GM19351 (cell line): ENCODE results near the gene ORAI2.
"Not testable (repeated sequence)": the region's sequence is repeated elsewhere in the genome, so short reads cannot be mapped to it uniquely, and the experiment has no call there.

Experiments used
- ATAC-seq: cut with Tn5 transposase; IDR thresholded peaks from one replicate; pipeline ENCODE4 v1.9.1; 2021; ENCODE audit warnings: mild to moderate bottlenecking, moderate library complexity; ENCODE audit not compliant: unreplicated experiment

The ORAI2 gene

GRCh38 chr7:102433219-102434038 lies at the start of gene ORAI2:
ORAI2 (plus strand) TSS chr7:102433575; CDS start chr7:102438957, 5,382 bp downstream.
- peak; percentile 55 for ATAC-seq

DNA sequence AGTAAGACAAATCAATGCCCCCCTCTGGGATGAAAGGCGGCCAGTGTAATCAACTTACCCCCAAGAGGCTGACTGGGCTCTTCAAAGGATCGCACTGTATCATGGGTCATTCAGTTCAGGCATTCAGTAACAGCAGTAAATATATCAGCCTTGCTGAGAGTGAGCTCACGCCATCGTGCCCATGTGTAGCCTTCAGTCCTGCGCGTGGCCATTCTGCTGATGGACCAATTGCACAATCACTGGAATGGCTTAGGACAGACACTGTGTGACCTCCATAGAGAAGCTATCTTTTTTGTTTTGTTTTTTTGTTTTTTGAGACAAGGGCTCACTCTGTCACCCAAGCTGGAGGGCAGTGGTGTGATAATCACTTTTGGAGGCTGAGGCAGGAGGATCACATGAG lies 46.3 kb upstream of the ORAI2 start:
- no peak for ATAC-seq

GRCh38 chr7:102389810-102390209 lies 43.6 kb upstream of the ORAI2 start:
- peak; percentile 66 for ATAC-seq

- no peak for ATAC-seq
These were observed 42.5 kb upstream of the ORAI2 start for GRCh38 chr7:102390697-102391484.

GRCh38 chr7:102392330-102392729 lies 41.0 kb upstream of the ORAI2 start:
- ATAC-seq, result no peak

GRCh38 chr7:102393467-102393866 lies 39.9 kb upstream of the ORAI2 start:
- ATAC-seq, result no peak

- ATAC-seq, result no peak
These were observed 37.8 kb upstream of the ORAI2 start for GRCh38 chr7:102395592-102395872.

DNA sequence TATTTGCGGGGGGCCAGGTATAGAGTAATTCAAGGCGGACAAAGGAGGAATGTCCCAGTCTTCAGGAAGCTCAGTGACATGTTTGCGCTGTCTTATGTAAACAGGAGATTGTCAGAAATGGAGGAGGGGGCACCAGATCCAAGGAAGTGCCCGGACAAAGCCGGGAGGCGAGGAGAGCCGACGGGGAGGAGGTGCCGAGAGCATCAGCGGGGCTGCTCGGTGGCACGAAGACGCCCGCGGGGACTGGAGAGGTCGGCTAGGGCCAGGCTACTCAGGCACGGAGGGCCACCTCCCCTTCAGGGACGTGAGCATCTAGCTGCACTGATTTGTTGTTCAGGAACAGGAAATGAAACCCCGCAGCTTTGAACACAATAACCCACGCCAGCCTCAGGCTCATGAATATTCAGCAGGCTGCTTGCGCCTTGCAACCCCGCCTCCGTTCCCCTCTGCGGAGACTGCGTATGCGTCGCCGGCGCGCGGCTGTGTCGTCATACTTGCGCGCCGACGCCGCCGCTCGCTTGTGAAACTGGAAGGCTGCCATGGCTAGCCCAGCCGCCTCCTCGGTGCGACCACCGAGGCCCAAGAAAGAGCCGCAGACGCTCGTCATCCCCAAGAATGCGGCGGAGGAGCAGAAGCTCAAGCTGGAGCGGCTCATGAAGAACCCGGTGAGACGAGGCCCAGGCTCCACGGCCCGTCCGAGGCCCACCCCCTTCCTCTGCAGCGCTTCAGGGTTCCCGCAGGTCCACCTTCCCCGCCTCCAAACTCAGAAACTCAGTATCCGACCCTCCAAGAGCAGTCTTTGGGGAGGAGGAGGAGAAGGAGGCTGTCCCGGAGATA lies 37.3 kb upstream of the ORAI2 start, which contains the start of gene PRKRIP1:
Gene PRKRIP1, plus strand, starts transcription at position 491 of the 837 bp plus-strand sequence. Its CDS starts 49 bp downstream, at position 540.
- ATAC-seq, result peak; percentile 99

GRCh38 chr7:102396710-102397019 lies 36.7 kb upstream of the ORAI2 start:
- no peak for ATAC-seq

- no peak for ATAC-seq
These were observed 34.8 kb upstream of the ORAI2 start for GRCh38 chr7:102398543-102398942.

DNA sequence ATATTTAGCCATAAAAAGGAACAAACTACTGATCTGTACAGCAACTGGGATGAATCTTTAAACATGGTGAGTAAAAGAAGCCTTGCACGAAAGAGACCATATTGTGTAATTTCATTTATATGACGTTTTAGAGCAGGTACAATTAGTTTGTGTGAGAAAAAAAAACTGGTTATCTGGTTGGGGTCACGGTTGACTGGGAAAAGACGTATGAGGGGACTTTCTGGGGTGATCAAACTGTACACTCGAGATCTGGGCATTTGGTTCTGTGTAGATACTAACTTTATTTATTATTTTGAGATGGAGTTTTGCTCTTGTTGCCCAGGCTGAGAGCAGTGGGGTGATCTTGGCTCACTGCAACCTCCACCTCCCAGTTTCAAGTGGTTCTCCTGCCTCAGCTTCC lies 33.0 kb upstream of the ORAI2 start:
- no peak for ATAC-seq

DNA sequence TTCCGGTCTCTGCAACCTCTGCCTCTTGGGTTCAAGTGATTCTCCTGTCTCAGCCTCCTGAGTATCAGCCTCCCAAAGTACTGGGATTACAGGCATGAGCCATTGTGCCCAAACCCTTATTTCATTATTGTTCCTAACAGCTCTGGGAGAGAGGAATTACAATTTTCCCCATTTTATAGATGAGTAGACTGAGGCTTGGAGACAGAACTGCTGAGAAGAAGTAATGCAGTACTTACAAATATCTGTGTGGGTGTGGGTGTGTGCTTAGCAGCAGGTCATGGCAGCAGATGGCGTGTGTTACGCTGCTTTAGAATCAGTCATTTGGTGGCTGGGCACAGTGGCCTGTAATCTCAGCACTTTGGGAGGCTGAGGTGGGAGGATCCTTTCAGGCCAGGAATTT lies 29.8 kb upstream of the ORAI2 start:
- ATAC-seq, result no peak

DNA sequence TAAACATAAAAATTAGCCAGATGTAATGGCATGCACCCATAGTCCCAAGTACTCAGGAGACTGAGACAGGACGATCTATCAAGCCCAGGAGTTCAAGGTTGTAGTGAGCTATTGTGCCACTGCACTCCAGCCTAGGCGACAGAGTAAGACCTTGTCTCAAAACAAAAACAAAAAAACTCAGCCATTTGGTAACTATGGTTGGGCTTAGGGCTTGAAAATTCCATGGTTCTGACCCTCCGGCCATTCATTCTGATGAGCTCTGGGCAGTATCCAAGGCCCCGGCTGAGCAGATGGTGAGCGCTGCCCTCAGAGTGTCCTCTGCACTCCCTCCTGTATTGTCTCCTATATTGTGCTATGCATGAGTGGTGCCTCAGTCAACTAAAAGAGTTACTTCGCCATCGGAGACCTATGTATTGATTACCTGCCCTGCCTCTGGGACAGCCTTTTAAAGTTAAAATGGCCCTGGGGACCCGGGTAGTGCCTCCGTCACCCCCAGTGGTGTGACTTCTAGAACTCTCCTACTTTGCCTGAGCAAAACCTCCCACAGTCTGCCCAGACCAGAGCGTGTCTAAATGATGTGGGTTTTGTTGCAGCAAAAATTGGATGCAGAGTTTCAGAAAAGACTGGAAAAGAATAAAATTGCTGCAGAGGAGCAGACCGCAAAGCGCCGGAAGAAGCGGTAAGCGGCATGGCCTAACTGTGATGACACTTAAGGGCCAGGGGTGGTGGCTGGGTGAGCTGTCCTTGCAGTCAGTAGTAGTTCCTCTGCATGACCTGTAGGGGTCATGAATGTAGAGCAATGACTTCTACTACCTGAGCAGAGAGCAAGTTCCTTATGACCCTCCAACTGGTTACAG lies 29.1 kb upstream of the ORAI2 start:
- peak; percentile 85 for ATAC-seq

GRCh38 chr7:102404862-102405188 lies 28.6 kb upstream of the ORAI2 start:
- not testable (repeated sequence) for ATAC-seq

- peak; percentile 6 for ATAC-seq
These were observed 25.5 kb upstream of the ORAI2 start for GRCh38 chr7:102407910-102408309.

DNA sequence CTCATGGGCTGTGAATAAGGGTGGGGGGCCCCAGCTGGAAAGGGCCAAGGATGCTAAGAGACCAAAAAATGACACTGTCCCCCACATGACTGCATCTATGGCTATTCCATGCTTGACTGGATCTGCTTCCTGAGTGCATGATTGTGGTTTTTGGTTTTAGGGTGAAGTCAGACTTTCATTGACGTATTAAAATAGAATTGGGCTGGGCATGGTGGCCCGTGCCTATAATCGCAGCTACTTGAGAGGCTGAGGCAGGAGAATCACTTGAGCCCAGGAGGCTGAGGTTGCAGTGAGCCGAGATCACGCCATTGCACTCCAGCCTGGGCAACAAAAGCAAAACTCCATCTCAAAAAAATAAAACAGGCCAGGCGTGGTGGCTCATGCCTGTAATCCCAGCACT lies 24.8 kb upstream of the ORAI2 start:
- peak; percentile 57 for ATAC-seq

DNA sequence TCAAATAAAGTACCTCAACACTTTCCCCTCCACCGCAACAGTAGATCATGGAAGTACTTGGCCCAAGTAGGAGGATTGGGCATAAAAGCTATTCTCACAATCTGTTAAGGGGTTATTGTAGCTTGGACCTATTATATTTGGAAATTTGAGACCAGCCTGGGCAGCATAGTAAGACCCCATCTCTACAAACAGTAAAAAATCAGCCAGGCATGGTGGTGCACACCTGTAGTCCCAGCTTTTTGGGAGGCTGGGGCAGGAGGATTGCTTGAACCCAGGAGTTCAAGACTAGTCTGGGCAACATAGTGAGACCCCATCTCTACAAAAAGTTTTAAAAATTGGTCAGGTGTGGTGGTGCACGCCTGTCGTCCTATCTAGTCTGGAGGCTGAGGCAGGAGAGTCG lies 24.0 kb upstream of the ORAI2 start:
- ATAC-seq, result no peak

DNA sequence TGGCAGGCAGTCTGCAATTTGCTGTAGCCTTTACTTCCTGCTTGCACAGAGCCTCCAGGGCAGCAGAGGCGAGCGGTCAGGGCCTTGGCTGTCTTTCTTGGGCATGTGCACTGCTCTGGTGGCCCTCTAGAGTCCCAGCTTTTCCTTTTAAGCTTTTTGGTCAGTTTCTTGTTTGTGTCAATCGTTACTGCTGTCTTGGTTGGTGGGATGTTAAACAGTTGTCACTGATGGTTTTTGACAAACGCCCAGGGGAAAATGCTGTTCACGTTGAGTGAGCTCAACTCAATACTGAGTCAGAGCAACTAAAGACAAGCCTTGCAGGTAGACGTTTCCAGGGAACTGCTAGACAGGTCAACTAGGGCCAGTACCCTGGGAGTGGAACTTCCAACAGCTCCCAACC lies 23.3 kb upstream of the ORAI2 start:
- ATAC-seq, result no peak

DNA sequence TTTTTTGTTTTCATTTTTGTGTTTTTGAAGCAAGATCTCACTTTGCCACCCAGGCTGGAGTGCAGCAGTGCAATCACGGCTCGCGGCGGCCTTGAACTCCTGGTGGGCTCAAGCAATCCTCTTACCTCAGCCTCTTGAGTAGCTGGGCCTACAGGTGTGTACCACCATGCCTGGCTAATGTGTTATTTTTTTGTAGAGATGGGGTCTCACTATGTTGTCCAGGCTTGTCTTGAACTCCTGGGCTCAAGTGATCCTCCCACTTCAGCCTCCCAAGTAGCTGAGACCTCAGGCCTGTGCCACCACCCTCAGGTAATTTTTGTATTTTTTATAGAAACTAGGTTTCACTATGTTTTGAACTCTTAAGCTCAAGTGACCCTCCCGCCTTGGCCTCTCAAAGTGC lies 22.5 kb upstream of the ORAI2 start:
- ATAC-seq, result no peak

DNA sequence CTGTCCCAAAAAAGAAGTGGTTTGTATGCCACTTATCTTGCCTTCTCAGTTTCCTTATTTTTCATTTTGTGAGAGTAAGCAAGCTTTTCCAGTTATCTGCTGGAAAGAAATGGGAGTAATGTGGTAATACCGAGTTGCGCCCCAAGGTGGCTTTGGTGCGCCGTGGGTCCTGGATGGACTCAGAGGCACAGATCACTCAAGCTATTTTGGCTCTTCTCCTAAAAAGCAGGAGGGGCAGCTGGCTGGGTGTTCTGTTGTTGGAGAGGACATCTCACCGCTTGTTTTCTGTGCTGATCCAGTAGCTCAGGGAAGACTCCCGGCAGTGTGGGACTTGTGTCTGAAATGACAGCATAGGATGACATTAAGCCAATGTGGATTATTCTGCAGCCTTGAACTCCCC lies 20.8 kb upstream of the ORAI2 start:
- no peak for ATAC-seq

GRCh38 chr7:102413091-102413490 lies 20.3 kb upstream of the ORAI2 start:
- no peak for ATAC-seq
